Measurements from ENCODE around the gene TRPM3. TPM values are rescaled to one million over a fixed set of nuclear protein-coding genes. Genes with fewer than 3 reads are reported as not detected.

Gene TRPM3
- total and polyA plus RNA-seq, 2 of the 8 experiments (the other 6 are each of a cell fraction or from before 2014, with no cell fraction given), result 2.4 to 10.9 TPM

GRCh38 chr9:71036501-71036900, 84.9 kb downstream of the TRPM3 start:
- Histone ChIP-seq H3K56ac (replicated peaks; ENCODE audit: insufficient read length, low read depth, low read length) (no peak overlapping the region), H4K91ac (replicated peaks; ENCODE audit: insufficient read length, low read length) (no peak overlapping the region), H2BK20ac (ENCODE audit: low read length) (no peak overlapping the region), H3K4me2 (ENCODE audit: insufficient read depth in 1 of 2, low read depth in 2 of 2, low read length in 2 of 2) (no peak overlapping the region), H3K23me2 (ENCODE audit: low read depth, low read length) (no peaks in the 10 kb centered on the region; the same call in 1 of the 2 replicates), H3K4ac (replicated peaks; ENCODE audit: insufficient read length, low read depth, low read length) (no peak overlapping the region), H3K9ac (replicated peaks in 1 of 4; ENCODE audit: extremely low read depth in 1 of 4, low read depth in 3 of 4, low read length in 3 of 4) (no peak overlapping the region), H3K9me3 (ENCODE audit: insufficient read depth in 2 of 2, low read depth in 1 of 2, low read length in 1 of 2) (no peaks in the 10 kb centered on the region), H3K18ac (ENCODE audit: extremely low read depth, low read length) (no peak overlapping the region), H3K79me1 (ENCODE audit: low read depth, low read length) (no peaks in the 10 kb centered on the region), H4K20me1 (replicated peaks in 1 of 2; ENCODE audit: control insufficient read depth in 1 of 2, insufficient read depth in 2 of 2, low read length in 2 of 2) (no peaks in the 10 kb centered on the region), H3K27ac (ENCODE audit: low read depth, low read length) (no peak overlapping the region), H3K27me3 (replicated peaks in 1 of 4; ENCODE audit: control insufficient read depth in 3 of 4, extremely low read depth in 1 of 4, insufficient read depth in 3 of 4, low read length in 3 of 4) (no peaks in the 10 kb centered on the region), H4K5ac (ENCODE audit: insufficient read length, low read depth, low read length) (no peak overlapping the region), H4K8ac (ENCODE audit: extremely low read depth, insufficient read depth, low read length) (no peak overlapping the region), H3K4me1 (replicated peaks in 1 of 4; ENCODE audit: control insufficient read depth in 3 of 4, insufficient read depth in 4 of 4, low read length in 3 of 4) (no peaks in the 10 kb centered on the region; a peak in 1 of 7 replicates), H3K14ac (ENCODE audit: insufficient read length) (no peak overlapping the region), H3K23ac (ENCODE audit: insufficient read length) (no peak overlapping the region), H2BK12ac (ENCODE audit: low read depth, low read length) (no peak overlapping the region), H3K4me3 (ENCODE audit: extremely low read depth in 1 of 4, insufficient read depth in 2 of 4, low read depth in 3 of 4, low read length in 4 of 4) (no peak overlapping the region), H2BK120ac (replicated peaks; ENCODE audit: low read depth, low read length) (no peak overlapping the region), H2BK15ac (ENCODE audit: low read length) (no peak overlapping the region), H2AK5ac (ENCODE audit: low read depth, low read length) (no peak overlapping the region), H2BK5ac (ENCODE audit: low read depth, low read length) (no peak overlapping the region), H2AFZ (ENCODE audit: low read length) (no peak overlapping the region), H3K79me2 (ENCODE audit: control insufficient read depth in 1 of 2, insufficient read depth in 2 of 2, low read length in 2 of 2) (no peaks in the 10 kb centered on the region), H3K36me3 (ENCODE audit: control insufficient read depth in 2 of 4, insufficient read depth in 4 of 4, low read length in 3 of 4) (no peaks in the 10 kb centered on the region)
- DNase-seq (ENCODE audit: low read depth in 1 of 2, low spot score in 2 of 2), result no peak
- no peak for FAIRE-seq
- ChIA-PET POLR2A (ENCODE audit: partially characterized antibody) (no interaction called here), CTCF (ENCODE audit: partially characterized antibody) (interaction anchor here (0.7 kb wide), 1 partner anchor 40 kb away, joined by 3 read pairs; no protein-coding TSS in a partner anchor)
- 91% methylated on average over 4 of the region's 4 CpGs; no CpG with 5 or more reads in 1 of the 2 experiments for WGBS, 2 experiments (ENCODE audit: extremely low coverage in 1 of 2, insufficient coverage in 1 of 2, insufficient read length in 1 of 2, insufficient replicate concordance in 2 of 2, low coverage in 1 of 2, low lambda C conversion rate in 2 of 2, missing lambda C conversion rate in 1 of 2)

Measured in H1 (cell line).